GM23338 (cell line): ENCODE data around the gene ABCC9. TPM values are rescaled to one million over a fixed set of nuclear protein-coding genes. Genes with fewer than 3 reads are reported as not detected.

Experiments
- ATAC-seq: fragments of 200-7000 bp; cut with Tn5 transposase; 3 replicates; pipeline ENCODE4 v1.9.1; 2020
- DNase-seq: peaks from one replicate; pipeline ENCODE4 v3.0.0-alpha.2; 2015; ENCODE audit warnings: low spot score
- H2AFZ ChIP-seq: fragments of 200-600 bp; sonication (generic); 2 replicates; pipeline ENCODE4 v1.8.0; 2016; ENCODE audit warnings: antibody characterized with exemption, mild to moderate bottlenecking, moderate library complexity
- H3F3A ChIP-seq: fragments of 200-600 bp; sonication (generic); replicated peaks from 2 replicates; pipeline ENCODE4 v1.8.0; 2017; ENCODE audit warnings: antibody characterized with exemption, mixed run types, low read depth
- H3K27ac ChIP-seq: fragments of 200-600 bp; sonication (generic); 2 replicates; pipeline ENCODE4 v1.6.1; 2016; ENCODE audit warnings: low read depth
- H3K27me3 ChIP-seq: fragments of 200-600 bp; sonication (generic); 2 replicates; pipeline ENCODE4 v1.8.0; 2016; ENCODE audit warnings: mild to moderate bottlenecking, mixed run types, moderate library complexity; ENCODE audit not compliant: insufficient read depth
- H3K36me3 ChIP-seq: fragments of 200-600 bp; sonication (generic); 2 replicates; pipeline ENCODE4 v1.8.0; 2016; ENCODE audit warnings: mild to moderate bottlenecking; ENCODE audit not compliant: insufficient read depth
- H3K4me1 ChIP-seq: fragments of 200-600 bp; sonication (generic); 2 replicates; pipeline ENCODE4 v1.8.0; 2016; ENCODE audit warnings: mild to moderate bottlenecking, moderate library complexity; ENCODE audit not compliant: insufficient read depth
- H3K4me2 ChIP-seq: fragments of 200-600 bp; sonication (generic); 2 replicates; pipeline ENCODE4 v1.7.1; 2017; ENCODE audit warnings: mixed run types
- H3K4me3 ChIP-seq: fragments of 200-600 bp; sonication (generic); 2 replicates; pipeline ENCODE4 v1.6.1; 2016; ENCODE audit warnings: mixed run types
- H3K79me2 ChIP-seq: fragments of 200-600 bp; sonication (generic); replicated peaks from 2 replicates; pipeline ENCODE4 v1.8.0; 2017; ENCODE audit warnings: mild to moderate bottlenecking; ENCODE audit not compliant: insufficient read depth
- H3K9me2 ChIP-seq: fragments of 200-600 bp; sonication (generic); 2 replicates; pipeline ENCODE4 v1.8.0; 2017; ENCODE audit not compliant: insufficient read depth
- H4K20me1 ChIP-seq: fragments of 200-600 bp; sonication (generic); replicated peaks from 2 replicates; pipeline ENCODE4 v1.8.0; 2017; ENCODE audit warnings: mild to moderate bottlenecking; ENCODE audit not compliant: insufficient read depth
- H3K27ac Mint-ChIP-seq: 2 replicates; pipeline ENCODE4 v1.8.0; 2020; ENCODE audit warnings: inconsistent platforms, mild to moderate bottlenecking, moderate library complexity, mixed read lengths
- H3K27me3 Mint-ChIP-seq: 3 replicates; pipeline ENCODE4 v1.8.0; 2022; ENCODE audit warnings: low read depth, mild to moderate bottlenecking, moderate library complexity, mixed read lengths, inconsistent platforms; ENCODE audit not compliant: insufficient read depth, poor library complexity
- H3K36me3 Mint-ChIP-seq: 3 replicates; pipeline ENCODE4 v1.8.0; 2021; ENCODE audit warnings: low read depth, mild to moderate bottlenecking, inconsistent platforms, moderate library complexity, mixed read lengths
- H3K4me1 Mint-ChIP-seq: 3 replicates; pipeline ENCODE4 v1.8.0; 2020; ENCODE audit warnings: mild to moderate bottlenecking, inconsistent platforms, mixed read lengths
- H3K4me3 Mint-ChIP-seq: 3 replicates; pipeline ENCODE4 v1.8.0; 2021; ENCODE audit warnings: moderate library complexity, mild to moderate bottlenecking, inconsistent platforms, mixed read lengths
- H3K9me3 Mint-ChIP-seq: 3 replicates; pipeline ENCODE4 v1.8.0; 2020; ENCODE audit warnings: moderate library complexity, mild to moderate bottlenecking, inconsistent platforms, mixed read lengths
- CREB1 ChIP-seq: fragments of 250-450 bp; sonication (Bioruptor Pico); IDR thresholded peaks from 2 replicates; pipeline ENCODE4 v1.5.0; 2020; ENCODE audit warnings: low read depth, mild to moderate bottlenecking, moderate library complexity
- EZH2 ChIP-seq: fragments of 200-600 bp; sonication (generic); IDR thresholded peaks from one replicate; pipeline ENCODE4 v1.8.0; 2017; ENCODE audit warnings: antibody characterized with exemption, mild to moderate bottlenecking, low read depth; ENCODE audit not compliant: unreplicated experiment
- EZH2phosphoT487 ChIP-seq: fragments of 200-600 bp; sonication (generic); IDR thresholded peaks from one replicate; pipeline ENCODE4 v1.8.1; 2018; ENCODE audit warnings: antibody characterized with exemption; ENCODE audit not compliant: unreplicated experiment
- JUNB ChIP-seq: IDR thresholded peaks from one replicate; pipeline ENCODE4 v1.6.1; 2016; ENCODE audit warnings: antibody characterized with exemption; ENCODE audit not compliant: unreplicated experiment
- NANOG ChIP-seq: IDR thresholded peaks from 2 replicates; pipeline ENCODE4 v1.6.1; 2016; ENCODE audit warnings: antibody characterized with exemption, borderline replicate concordance
- POLR2AphosphoS5 ChIP-seq: IDR thresholded peaks from 2 replicates; pipeline ENCODE4 v1.6.1; 2016; ENCODE audit warnings: antibody characterized with exemption, low read depth
- STAT1 ChIP-seq: IDR thresholded peaks from one replicate; pipeline ENCODE4 v1.6.1; 2016; ENCODE audit warnings: antibody characterized with exemption; ENCODE audit not compliant: unreplicated experiment
- ZNF114 ChIP-seq: fragments of 250-450 bp; sonication (Bioruptor Pico); IDR thresholded peaks from 2 replicates; pipeline ENCODE4 v1.5.0; 2020; ENCODE audit warnings: mild to moderate bottlenecking, moderate library complexity
- ZNF331 ChIP-seq: fragments of 250-450 bp; sonication (Bioruptor Pico); IDR thresholded peaks from 2 replicates; pipeline ENCODE4 v1.5.0; 2020; ENCODE audit warnings: low read depth, mild to moderate bottlenecking, moderate library complexity
- polyA plus RNA-seq: library from polyadenylated mRNA; unstranded; fragments of >200 nt; fragmentation: Nextera tagmentation; extraction: Ambion mirVana; gene quantifications from 2 replicates; pipeline ENCODE4 v1.2.1, GENCODE V29; 2016
- total RNA-seq: library from RNA; depleted of rRNA; stranded (reverse); fragments of >200 nt; shearing (Covaris generic); gene quantifications from 2 replicates; pipeline ENCODE4 v1.2.3, GENCODE V29; 2014
- TF ChIP-seq, protein P1 (sequence below): IDR thresholded peaks from one replicate; pipeline ENCODE4 v1.6.1; 2018; ENCODE audit warnings: antibody characterized with exemption; ENCODE audit not compliant: unreplicated experiment
- TF ChIP-seq, protein P2 (sequence below), 2 experiments: fragments of 200-600 bp in 1 of 2; sonication (generic) in 1 of 2; conservative IDR thresholded peaks; 2 replicates each; pipeline versions ENCODE4 v1.5.1 to v1.6.1; 2016 to 2017; ENCODE audit warnings: antibody characterized with exemption in 2 of 2, low read depth in 2 of 2, mild to moderate bottlenecking in 2 of 2, moderate library complexity in 1 of 2

ABCC9 gene
- total and polyA plus RNA-seq, 2 experiments from 2014 or later = not detected

DNA sequence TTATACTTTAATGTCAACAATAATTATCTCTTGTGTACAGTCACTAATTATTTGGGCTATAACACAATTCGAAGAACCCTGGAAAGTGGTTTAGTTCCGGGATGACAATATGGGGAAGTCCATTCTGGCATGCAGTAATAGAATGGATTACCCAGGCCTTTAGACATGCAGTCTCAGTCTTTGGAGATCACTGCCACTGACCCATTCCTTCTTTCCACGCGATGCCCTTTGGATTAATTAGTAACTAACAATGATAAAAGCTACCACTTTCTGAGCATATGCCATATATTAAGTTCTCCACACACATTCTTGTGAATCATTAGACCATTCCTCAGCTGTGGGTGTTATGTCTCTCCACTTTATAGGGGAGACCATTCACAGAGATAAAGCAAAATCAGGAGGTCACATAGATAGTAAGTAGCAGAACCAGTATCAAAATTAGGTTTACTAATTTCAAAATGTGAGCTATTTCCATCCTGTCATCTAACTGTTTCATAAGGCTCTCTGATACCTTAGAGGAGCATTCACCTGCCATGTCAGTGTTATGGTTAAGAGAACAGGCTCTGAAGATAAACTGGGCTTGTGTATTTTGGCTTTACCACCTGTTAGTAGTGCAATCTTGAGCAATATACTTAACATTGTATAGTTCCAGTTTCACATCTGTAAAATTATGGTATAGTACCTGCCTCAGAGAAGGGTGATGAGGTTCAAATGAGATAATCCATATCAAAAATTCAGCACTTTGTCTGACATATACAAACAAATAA lies 139.5 kb downstream of the ABCC9 start:
- no peaks in the 10 kb centered on the region for H3K9me2 ChIP-seq
- Mint-ChIP-seq H3K9me3 (no peaks in the 10 kb centered on the region), H3K4me1 (no peaks in the 10 kb centered on the region), H3K27ac (no peak overlapping the region), H3K36me3 (no peaks in the 10 kb centered on the region), H3K4me3 (no peak overlapping the region), H3K27me3 (no peaks in the 10 kb centered on the region)
- H3K36me3 ChIP-seq = no peaks in the 10 kb centered on the region
- H3K4me2 ChIP-seq = no peak overlapping the region
- DNase-seq = no peak
- no peak for TF ChIP-seq ZNF331 (CRISPR knock-in tag)
- no peak for TF ChIP-seq ZNF114 (CRISPR knock-in tag)
- TF ChIP-seq, protein P1, sequence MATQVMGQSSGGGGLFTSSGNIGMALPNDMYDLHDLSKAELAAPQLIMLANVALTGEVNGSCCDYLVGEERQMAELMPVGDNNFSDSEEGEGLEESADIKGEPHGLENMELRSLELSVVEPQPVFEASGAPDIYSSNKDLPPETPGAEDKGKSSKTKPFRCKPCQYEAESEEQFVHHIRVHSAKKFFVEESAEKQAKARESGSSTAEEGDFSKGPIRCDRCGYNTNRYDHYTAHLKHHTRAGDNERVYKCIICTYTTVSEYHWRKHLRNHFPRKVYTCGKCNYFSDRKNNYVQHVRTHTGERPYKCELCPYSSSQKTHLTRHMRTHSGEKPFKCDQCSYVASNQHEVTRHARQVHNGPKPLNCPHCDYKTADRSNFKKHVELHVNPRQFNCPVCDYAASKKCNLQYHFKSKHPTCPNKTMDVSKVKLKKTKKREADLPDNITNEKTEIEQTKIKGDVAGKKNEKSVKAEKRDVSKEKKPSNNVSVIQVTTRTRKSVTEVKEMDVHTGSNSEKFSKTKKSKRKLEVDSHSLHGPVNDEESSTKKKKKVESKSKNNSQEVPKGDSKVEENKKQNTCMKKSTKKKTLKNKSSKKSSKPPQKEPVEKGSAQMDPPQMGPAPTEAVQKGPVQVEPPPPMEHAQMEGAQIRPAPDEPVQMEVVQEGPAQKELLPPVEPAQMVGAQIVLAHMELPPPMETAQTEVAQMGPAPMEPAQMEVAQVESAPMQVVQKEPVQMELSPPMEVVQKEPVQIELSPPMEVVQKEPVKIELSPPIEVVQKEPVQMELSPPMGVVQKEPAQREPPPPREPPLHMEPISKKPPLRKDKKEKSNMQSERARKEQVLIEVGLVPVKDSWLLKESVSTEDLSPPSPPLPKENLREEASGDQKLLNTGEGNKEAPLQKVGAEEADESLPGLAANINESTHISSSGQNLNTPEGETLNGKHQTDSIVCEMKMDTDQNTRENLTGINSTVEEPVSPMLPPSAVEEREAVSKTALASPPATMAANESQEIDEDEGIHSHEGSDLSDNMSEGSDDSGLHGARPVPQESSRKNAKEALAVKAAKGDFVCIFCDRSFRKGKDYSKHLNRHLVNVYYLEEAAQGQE = no peak
- no peak for TF ChIP-seq EZH2
- no peak for TF ChIP-seq STAT1
- TF ChIP-seq NANOG = no peak
- no peak for TF ChIP-seq EZH2phosphoT487
- no peak overlapping the region for H3K4me3 ChIP-seq
- H3K27me3 ChIP-seq = no peaks in the 10 kb centered on the region
- ATAC-seq = no peak
- H3K79me2 ChIP-seq = no peaks in the 10 kb centered on the region
- H3F3A ChIP-seq = no peaks in the 10 kb centered on the region
- H4K20me1 ChIP-seq = no peaks in the 10 kb centered on the region
- no peaks in the 10 kb centered on the region for H3K4me1 ChIP-seq
- no peak overlapping the region for H2AFZ ChIP-seq
- no peak overlapping the region for H3K27ac ChIP-seq

DNA sequence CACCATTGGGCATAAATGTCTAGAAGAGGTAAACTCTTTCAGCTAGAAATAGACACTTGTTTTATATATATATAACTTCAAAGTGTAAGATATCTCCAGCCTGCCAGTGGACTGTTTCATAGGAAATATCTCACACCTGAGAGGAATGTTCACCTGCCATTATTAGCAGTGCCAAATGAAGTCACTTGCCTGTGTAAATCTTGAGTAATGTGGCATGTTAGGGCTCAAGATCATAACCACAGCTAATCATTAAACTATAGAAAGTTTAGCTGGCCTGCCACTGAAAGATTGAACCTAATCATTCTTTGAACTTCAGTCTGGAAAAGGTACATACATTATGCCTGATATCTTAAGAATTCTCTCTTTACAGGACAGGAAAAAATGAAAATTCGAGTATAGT lies 141.2 kb downstream of the ABCC9 start:
- H3K4me1 ChIP-seq = no peaks in the 10 kb centered on the region
- no peak overlapping the region for H3K4me3 ChIP-seq
- no peaks in the 10 kb centered on the region for H3K4me1 Mint-ChIP-seq
- H3K36me3 Mint-ChIP-seq = no peaks in the 10 kb centered on the region
- H3K9me3 Mint-ChIP-seq = peaks cover 3% of the 10 kb centered on the region; the same call in 1 of the 3 replicates
- no peaks in the 10 kb centered on the region for H4K20me1 ChIP-seq
- H2AFZ ChIP-seq = no peak overlapping the region
- ATAC-seq = no peak
- H3K9me2 ChIP-seq = 0 out of 2 replicates have a peak, but pooled peaks cover 5% of the 10 kb centered on the region
- H3F3A ChIP-seq = no peaks in the 10 kb centered on the region
- no peaks in the 10 kb centered on the region for H3K27me3 Mint-ChIP-seq
- H3K79me2 ChIP-seq = no peaks in the 10 kb centered on the region
- H3K27me3 ChIP-seq = no peaks in the 10 kb centered on the region
- TF ChIP-seq EZH2 (no peak), JUNB (no peak), POLR2AphosphoS5 (no peak), CREB1 (CRISPR knock-in tag) (no peak), NANOG (no peak), STAT1 (no peak), ZNF114 (CRISPR knock-in tag) (no peak)
- TF ChIP-seq, protein P1 = no peak
- TF ChIP-seq, protein P2, sequence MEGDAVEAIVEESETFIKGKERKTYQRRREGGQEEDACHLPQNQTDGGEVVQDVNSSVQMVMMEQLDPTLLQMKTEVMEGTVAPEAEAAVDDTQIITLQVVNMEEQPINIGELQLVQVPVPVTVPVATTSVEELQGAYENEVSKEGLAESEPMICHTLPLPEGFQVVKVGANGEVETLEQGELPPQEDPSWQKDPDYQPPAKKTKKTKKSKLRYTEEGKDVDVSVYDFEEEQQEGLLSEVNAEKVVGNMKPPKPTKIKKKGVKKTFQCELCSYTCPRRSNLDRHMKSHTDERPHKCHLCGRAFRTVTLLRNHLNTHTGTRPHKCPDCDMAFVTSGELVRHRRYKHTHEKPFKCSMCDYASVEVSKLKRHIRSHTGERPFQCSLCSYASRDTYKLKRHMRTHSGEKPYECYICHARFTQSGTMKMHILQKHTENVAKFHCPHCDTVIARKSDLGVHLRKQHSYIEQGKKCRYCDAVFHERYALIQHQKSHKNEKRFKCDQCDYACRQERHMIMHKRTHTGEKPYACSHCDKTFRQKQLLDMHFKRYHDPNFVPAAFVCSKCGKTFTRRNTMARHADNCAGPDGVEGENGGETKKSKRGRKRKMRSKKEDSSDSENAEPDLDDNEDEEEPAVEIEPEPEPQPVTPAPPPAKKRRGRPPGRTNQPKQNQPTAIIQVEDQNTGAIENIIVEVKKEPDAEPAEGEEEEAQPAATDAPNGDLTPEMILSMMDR (conservative IDR thresholded peaks at IDR 0.05; ENCODE audit: low read depth in 2 of 2) = no peak
- H3K36me3 ChIP-seq = no peaks in the 10 kb centered on the region
- H3K4me3 Mint-ChIP-seq = no peak overlapping the region
- no peak for DNase-seq
- H3K4me2 ChIP-seq = no peak overlapping the region
- no peak overlapping the region for H3K27ac Mint-ChIP-seq
- no peak overlapping the region for H3K27ac ChIP-seq
